ENCODE results near the gene CEBPG.

- TF ChIP-seq CTCF (IDR thresholded peaks at IDR 0.05) (no peak), EP300 (IDR thresholded peaks at IDR 0.05) (no peak)
Observed at GRCh38 chr19:33325920-33326319, 47.6 kb upstream of the CEBPG start.

Data from stomach (tissue), 4 donors.